Endothelial cell of umbilical vein (primary cell): ENCODE measurements around the gene ANP32E. TPM values are rescaled to one million over a fixed set of nuclear protein-coding genes. Genes with fewer than 3 reads are reported as not detected.

Source experiments
- BruUV-seq: library from RNA; stranded (reverse); fragments of 400-500 nt; replicated peaks from 2 replicates; lab custom pipeline; 2021; lab: Mats Ljungman, UMichigan
- CTCF ChIA-PET: fragments of 300-600, 350-600 bp; sonication (Branson Sonifier 250); formaldehyde crosslinking; loops from one replicate; lab custom pipeline; 2021; ENCODE audit warnings: antibody characterized with exemption, inconsistent platforms; lab: Charles Lee
- POLR2A ChIA-PET: fragments of 300-600, 350-600 bp; sonication (Branson Sonifier 250); formaldehyde crosslinking; loops from one replicate; lab custom pipeline; 2021; ENCODE audit warnings: antibody characterized with exemption, inconsistent platforms; lab: Charles Lee
- DNase-seq: peaks from one replicate; pipeline ENCODE4 v3.0.0-alpha.2; 2011; ENCODE audit warnings: low read depth, low spot score
- FAIRE-seq: peaks from 2 replicates; lab custom pipeline; 2011; peaks lifted over from hg19 to GRCh38; lab: Jason Lieb, UNC
- H2AFZ ChIP-seq: 2 replicates; pipeline ENCODE4 v1.6.0; 2012; ENCODE audit warnings: low read depth, low read length, control low read depth, inconsistent platforms
- H3K27ac ChIP-seq: 2 replicates; pipeline ENCODE4 v1.5.1; 2011; ENCODE audit warnings: low read depth, mild to moderate bottlenecking, control low read depth, low read length, moderate library complexity; ENCODE audit not compliant: insufficient read depth
- H3K27me3 ChIP-seq, 2 experiments: 2 replicates each; pipeline versions ENCODE4 v1.6.0 to v1.6.1; 2011; ENCODE audit warnings: low read length in 2 of 2, mixed read lengths in 1 of 2; ENCODE audit not compliant: control insufficient read depth in 2 of 2, insufficient read depth in 2 of 2
- H3K36me3 ChIP-seq, 2 experiments: 2 replicates in 1 of 2; 3 replicates in 1 of 2; pipeline ENCODE4 v1.5.1; 2011; ENCODE audit warnings: low read length in 2 of 2, mild to moderate bottlenecking in 1 of 2, moderate library complexity in 1 of 2; ENCODE audit not compliant: control insufficient read depth in 2 of 2, insufficient read depth in 2 of 2; ENCODE audit errors: extremely low read depth in 1 of 2
- H3K4me1 ChIP-seq: 3 replicates; pipeline ENCODE4 v1.5.1; 2011; ENCODE audit warnings: mild to moderate bottlenecking, low read length; ENCODE audit not compliant: control insufficient read depth, insufficient read depth; ENCODE audit errors: extremely low read depth
- H3K4me2 ChIP-seq: 2 replicates; pipeline ENCODE4 v1.6.1; 2011; ENCODE audit warnings: low read length, control low read depth, mixed read lengths; ENCODE audit not compliant: insufficient read depth
- H3K4me3 ChIP-seq, 3 experiments: fragments of 200-600 bp in 1 of 3; sonication (generic), shearing (Covaris generic) in 1 of 3; replicated peaks in 1 of 3; 2 replicates each; pipeline ENCODE4 v1.5.1; 2011 to 2016; ENCODE audit warnings: control low read depth in 3 of 3, low read length in 3 of 3, mild to moderate bottlenecking in 2 of 3, inconsistent platforms in 1 of 3, low read depth in 1 of 3, moderate library complexity in 1 of 3; ENCODE audit not compliant: insufficient read depth in 1 of 3
- H3K79me2 ChIP-seq: 2 replicates; pipeline ENCODE4 v1.6.0; 2012; ENCODE audit warnings: low read length, inconsistent platforms; ENCODE audit not compliant: control insufficient read depth, insufficient read depth
- H3K9ac ChIP-seq: replicated peaks from 2 replicates; pipeline ENCODE3; 2011; ENCODE audit warnings: low read length, control low read depth; ENCODE audit not compliant: insufficient read depth; ENCODE audit errors: extremely low read depth
- H3K9me1 ChIP-seq: replicated peaks from 3 replicates; pipeline ENCODE4 v1.6.0; 2011; ENCODE audit warnings: mild to moderate bottlenecking, low read length; ENCODE audit not compliant: control insufficient read depth, insufficient read depth; ENCODE audit errors: extremely low read depth
- H3K9me3 ChIP-seq: replicated peaks from 2 replicates; pipeline ENCODE4 v1.5.1; 2012; ENCODE audit warnings: low read length, inconsistent platforms; ENCODE audit not compliant: control insufficient read depth, insufficient read depth
- H4K20me1 ChIP-seq: replicated peaks from 2 replicates; pipeline ENCODE3; 2011; ENCODE audit warnings: mild to moderate bottlenecking, low read length; ENCODE audit not compliant: control insufficient read depth, insufficient read depth; ENCODE audit errors: extremely low read depth
- CTCF ChIP-seq, 2 donors: IDR thresholded peaks; 1 replicate in 1 of 2; 2 replicates in 1 of 2; pipeline ENCODE4 v1.5.1; 2011; ENCODE audit warnings: low read length in 2 of 2, mild to moderate bottlenecking in 2 of 2, moderate library complexity in 2 of 2, control low read depth in 1 of 2, inconsistent platforms in 1 of 2, low read depth in 1 of 2; ENCODE audit not compliant: insufficient read depth in 1 of 2; ENCODE audit errors: extremely low read depth in 1 of 2
- EZH2 ChIP-seq: IDR thresholded peaks from 2 replicates; pipeline ENCODE4 v1.6.1; 2012; ENCODE audit warnings: borderline replicate concordance, low read depth, mild to moderate bottlenecking, moderate library complexity, low read length, inconsistent platforms; ENCODE audit not compliant: severe bottlenecking
- FOS ChIP-seq: IDR thresholded peaks from 2 replicates; pipeline ENCODE4 v1.6.1; 2011; ENCODE audit warnings: mild to moderate bottlenecking, low read length, moderate library complexity, borderline replicate concordance; ENCODE audit not compliant: insufficient read depth
- GATA2 ChIP-seq: IDR thresholded peaks from 2 replicates; pipeline ENCODE4 v1.7.0; 2011; ENCODE audit warnings: low read depth, mild to moderate bottlenecking, moderate library complexity, mixed read lengths, low read length; ENCODE audit not compliant: insufficient read length, insufficient read depth
- JUN ChIP-seq: IDR thresholded peaks from 2 replicates; pipeline ENCODE4 v1.6.1; 2011; ENCODE audit warnings: borderline replicate concordance, low read depth; ENCODE audit not compliant: insufficient read length, insufficient read depth
- MYC ChIP-seq: IDR thresholded peaks from one replicate; pipeline ENCODE4 v1.6.1; 2011; ENCODE audit warnings: mild to moderate bottlenecking, low read depth, low read length
- POLR2A ChIP-seq: IDR thresholded peaks from 2 replicates; pipeline ENCODE4 v1.6.1; 2012; ENCODE audit warnings: low read depth, mild to moderate bottlenecking, control low read depth, low read length
- POLR2AphosphoS5 ChIP-seq: IDR thresholded peaks from 2 replicates; pipeline ENCODE4 v1.6.1; 2012; ENCODE audit warnings: low read depth, mild to moderate bottlenecking, control low read depth, low read length, moderate library complexity; ENCODE audit not compliant: insufficient read depth
- dilution Hi-C: fragments of 300-500 bp; cut with MboI; formaldehyde crosslinking; loops from one replicate; pipeline ENCODE4 v1.15.0; 2019; ENCODE audit warnings: low sequenced_read_pairs; ENCODE audit not compliant: extremely low pct_ligation_motif_present
- intact Hi-C: fragments of 100-400 bp; cut with micrococcal nuclease; formaldehyde crosslinking; loops from one replicate; pipeline ENCODE4 v1.10.0; 2022
- polyA plus RNA-seq, 4 experiments: library from polyadenylated mRNA; depleted of rRNA in 3 of 4; stranded (reverse) in 3 of 4; unstranded in 1 of 4; fragments of >200 nt; gene quantifications; 2 replicates each; pipeline versions ENCODE4 v1.2.1 to v1.2.3, GENCODE V29; 2011 to 2012; ENCODE audit warnings: missing spikeins in 1 of 4
- total RNA-seq: library from RNA; stranded (reverse); gene quantifications from 2 replicates; pipeline ENCODE4 v1.2.3, GENCODE V29; 2021
- TF ChIP-seq, protein P1 (sequence below): IDR thresholded peaks from 2 replicates; pipeline ENCODE4 v1.6.1; 2011; ENCODE audit not compliant: insufficient read depth, insufficient read length

ANP32E gene
- total and polyA plus RNA-seq, 2 donors (not counting 3 experiments of a cell fraction or from before 2014, with no cell fraction given): 6.8 to 53.4 TPM

- H3K9me3 ChIP-seq: no peaks in the 10 kb centered on the region
- dilution Hi-C loops (no loop called here), intact Hi-C loops (no loop called here)
- H3K36me3 ChIP-seq: no peaks in the 10 kb centered on the region
- no peak overlapping the region for H2AFZ ChIP-seq
- no peak for TF ChIP-seq MYC
- no peak for TF ChIP-seq GATA2
- TF ChIP-seq POLR2AphosphoS5: no peak
- no peak for TF ChIP-seq EZH2
- TF ChIP-seq, protein P1, sequence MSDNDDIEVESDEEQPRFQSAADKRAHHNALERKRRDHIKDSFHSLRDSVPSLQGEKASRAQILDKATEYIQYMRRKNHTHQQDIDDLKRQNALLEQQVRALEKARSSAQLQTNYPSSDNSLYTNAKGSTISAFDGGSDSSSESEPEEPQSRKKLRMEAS: no peak
- no peak for TF ChIP-seq FOS
- no peak for TF ChIP-seq JUN
- H3K4me3 ChIP-seq: no peak overlapping the region
- CTCF ChIA-PET: interaction anchor here (3.0 kb wide), 1 partner anchor 11 kb away, joined by 12 read pairs; no protein-coding TSS in a partner anchor
- POLR2A ChIA-PET: no interaction called here
- DNase-seq (no peak), FAIRE-seq (no peak)
- H3K27ac ChIP-seq: no peak overlapping the region
- no peak overlapping the region for H3K9ac ChIP-seq
- H4K20me1 ChIP-seq: no peaks in the 10 kb centered on the region
- H3K27me3 ChIP-seq: no peaks in the 10 kb centered on the region
- no peaks in the 10 kb centered on the region for H3K79me2 ChIP-seq
- BruUV-seq: no TSS peak
- H3K4me1 ChIP-seq: no peaks in the 10 kb centered on the region
- no peaks in the 10 kb centered on the region for H3K9me1 ChIP-seq
- H3K4me2 ChIP-seq: no peak overlapping the region
These were observed 56.0 kb downstream of the ANP32E start for GRCh38 chr1:150179867-150180266.

DNA sequence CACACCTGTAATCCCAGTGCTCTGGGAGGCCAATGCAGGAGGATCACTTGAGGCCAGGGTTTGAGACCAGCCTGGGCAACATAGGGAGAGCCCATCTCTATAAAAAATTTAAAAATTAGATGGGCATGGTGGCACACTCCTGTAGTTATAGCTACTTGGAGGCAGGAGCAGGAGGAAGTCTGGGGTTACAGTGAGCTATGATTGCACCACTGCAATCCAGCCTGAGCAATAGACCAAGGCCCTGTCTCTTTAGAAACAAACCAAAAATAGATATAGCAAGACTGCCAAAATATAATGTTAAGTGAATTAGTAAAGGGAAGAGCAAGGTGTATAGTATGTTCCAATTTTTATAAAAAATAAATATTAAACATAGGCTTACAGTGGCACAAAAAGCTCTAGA is 57.4 kb downstream of the ANP32E start:
- dilution Hi-C loops: no loop called here
- BruUV-seq: no TSS peak

More for the DNA sequence above, 57.4 kb downstream of the ANP32E start:
- H3K9ac ChIP-seq: no peak overlapping the region
- no peaks in the 10 kb centered on the region for H3K9me3 ChIP-seq
- no peak overlapping the region for H3K27ac ChIP-seq
- CTCF ChIA-PET: interaction anchor here (1.2 to 5.0 kb wide), 5 partner anchors 8 to 106 kb away, joined by 4 to 45 read pairs (median 7); no protein-coding TSS in a partner anchor
- no peaks in the 10 kb centered on the region for H3K27me3 ChIP-seq
- no peak for TF ChIP-seq MYC
- TF ChIP-seq POLR2A: no peak
- TF ChIP-seq, protein P1: no peak
- TF ChIP-seq FOS: no peak
- no peak for TF ChIP-seq POLR2AphosphoS5
- no peak for TF ChIP-seq JUN
- TF ChIP-seq GATA2: no peak
- no peak for TF ChIP-seq EZH2
- TF ChIP-seq CTCF (IDR thresholded peaks at IDR 0.05; ENCODE audit: extremely low read depth in 1 of 2, insufficient read depth in 1 of 2, low read depth in 1 of 2, low read length in 2 of 2): no peak
- no peak for FAIRE-seq
- no peaks in the 10 kb centered on the region for H3K36me3 ChIP-seq
- POLR2A ChIA-PET: interaction anchor here (0.7 kb wide), 1 partner anchor 129 kb away, joined by 3 read pairs; no protein-coding TSS in a partner anchor
- H3K4me2 ChIP-seq: no peak overlapping the region
- H3K4me3 ChIP-seq: no peak overlapping the region
- H3K4me1 ChIP-seq: no peaks in the 10 kb centered on the region
- no peaks in the 10 kb centered on the region for H3K79me2 ChIP-seq
- H4K20me1 ChIP-seq: no peaks in the 10 kb centered on the region
- no peak overlapping the region for H2AFZ ChIP-seq
- no peaks in the 10 kb centered on the region for H3K9me1 ChIP-seq
- intact Hi-C loops: no loop called here
- no peak for DNase-seq
